CD4-positive, alpha-beta T cell (primary cell): ENCODE data around the gene PLEKHA7. TPM values are rescaled to one million over a fixed set of nuclear protein-coding genes. Genes with fewer than 3 reads are reported as not detected.

Source experiments
- ATAC-seq: fragments of 200-7000 bp; cut with Tn5 transposase; one replicate; pipeline ENCODE4 v1.10.0; 2022; ENCODE audit warnings: mild to moderate bottlenecking; ENCODE audit not compliant: poor library complexity
- CTCF ChIA-PET: fragments of 350-600 bp; sonication (Branson Sonifier 250); formaldehyde crosslinking; loops from one replicate; lab custom pipeline; 2021; ENCODE audit warnings: antibody characterized with exemption, inconsistent platforms; lab: Charles Lee
- POLR2A ChIA-PET: fragments of 350-600 bp; sonication (Branson Sonifier 250); formaldehyde crosslinking; loops from one replicate; lab custom pipeline; 2021; ENCODE audit warnings: antibody characterized with exemption, inconsistent platforms; lab: Charles Lee
- DNase-seq, 14 experiments: peaks; one replicate each; pipeline ENCODE4 v3.0.0-alpha.2; 2013 to 2020; ENCODE audit warnings: mixed read lengths in 2 of 14
- H3K27ac ChIP-seq, 2 donors: one replicate each; pipeline versions ENCODE4 v1.5.1 to v1.7.0; 2013; ENCODE audit warnings: low read length in 2 of 2, low read depth in 1 of 2, mild to moderate bottlenecking in 1 of 2
- H3K27me3 ChIP-seq, 2 experiments: 1 replicate in 1 of 2; 2 replicates in 1 of 2; pipeline versions ENCODE4 v1.6.1 to v1.7.0; 2013; ENCODE audit warnings: low read length in 2 of 2, control low read depth in 1 of 2, mild to moderate bottlenecking in 1 of 2, moderate library complexity in 1 of 2; ENCODE audit not compliant: insufficient read depth in 2 of 2, control insufficient read depth in 1 of 2
- H3K36me3 ChIP-seq: one replicate; pipeline ENCODE4 v1.6.1; 2013; ENCODE audit warnings: low read length, control low read depth; ENCODE audit not compliant: insufficient read depth
- H3K4me1 ChIP-seq: one replicate; pipeline ENCODE4 v1.6.1; 2013; ENCODE audit warnings: low read length, control low read depth; ENCODE audit not compliant: insufficient read depth
- H3K4me3 ChIP-seq: one replicate; pipeline ENCODE4 v1.5.1; 2013; ENCODE audit warnings: mild to moderate bottlenecking, low read length, moderate library complexity
- H3K9me3 ChIP-seq, 2 experiments: 1 replicate in 1 of 2; 2 replicates in 1 of 2; pipeline versions ENCODE4 v1.6.1 to v1.7.0; 2013; ENCODE audit warnings: low read length in 2 of 2, mild to moderate bottlenecking in 2 of 2, control low read depth in 1 of 2, moderate library complexity in 1 of 2; ENCODE audit not compliant: control insufficient read depth in 1 of 2, insufficient read depth in 1 of 2
- H3K27ac Mint-ChIP-seq: one replicate; pipeline ENCODE4 v1.8.0; 2020; ENCODE audit warnings: mixed read lengths
- H3K27me3 Mint-ChIP-seq: one replicate; pipeline ENCODE4 v1.8.0; 2021; ENCODE audit warnings: mixed read lengths
- H3K36me3 Mint-ChIP-seq: one replicate; pipeline ENCODE4 v1.8.0; 2021; ENCODE audit warnings: low read depth, mixed read lengths
- H3K4me1 Mint-ChIP-seq: one replicate; pipeline ENCODE4 v1.8.0; 2021; ENCODE audit warnings: low read depth, mixed read lengths
- H3K4me3 Mint-ChIP-seq: one replicate; pipeline ENCODE4 v1.8.0; 2020; ENCODE audit warnings: mild to moderate bottlenecking, mixed read lengths
- H3K9me3 Mint-ChIP-seq: one replicate; pipeline ENCODE4 v1.8.0; 2020; ENCODE audit warnings: mixed read lengths
- intact Hi-C, 2 experiments: fragments of 100-400 bp; cut with DNase I in 1 of 2; cut with micrococcal nuclease in 1 of 2; formaldehyde crosslinking; loops; one replicate each; pipeline versions ENCODE4 v1.15.1 to v1.9.0; 2023 to 2025; cut with DNase I, micrococcal nuclease
- total RNA-seq, 174 experiments: library from RNA in 2 of 174; stranded (reverse) in 2 of 174; gene quantifications; one replicate each; pipeline ENCODE4 v1.2.3 and lab custom pipeline; 2021 to 2026
- TF ChIP-seq, protein P1 (sequence below): fragments of 200-600 bp; IDR thresholded peaks from one replicate; pipeline ENCODE4 v1.8.0; 2022; ENCODE audit warnings: antibody characterized with exemption, mild to moderate bottlenecking

The PLEKHA7 gene
- total RNA-seq, 2 experiments from 2014 or later = 4.5 to 4.8 TPM

DNA sequence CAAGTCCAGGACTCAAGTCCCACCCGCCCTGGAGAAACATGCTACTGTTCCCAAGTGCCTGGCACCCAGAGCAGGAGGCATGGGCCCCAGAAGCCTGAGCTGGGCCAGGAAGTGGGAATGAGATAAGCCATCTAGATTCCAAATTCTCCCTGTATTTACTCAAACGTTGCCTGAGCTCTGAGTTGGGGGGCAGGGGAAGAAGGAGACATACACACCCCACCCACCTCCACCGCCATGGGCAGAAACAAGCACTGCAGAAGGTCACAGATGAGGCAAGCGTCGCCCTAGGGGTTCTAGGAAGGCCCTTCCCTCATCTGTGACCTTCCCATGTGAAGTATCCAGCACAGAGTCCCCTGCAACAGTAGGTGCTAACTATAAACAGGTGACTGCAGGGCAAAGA is 54.0 kb downstream of the PLEKHA7 start:
- ATAC-seq = no peak
- Mint-ChIP-seq H3K36me3 (no peaks in the 10 kb centered on the region), H3K4me3 (no peak overlapping the region)

DNA sequence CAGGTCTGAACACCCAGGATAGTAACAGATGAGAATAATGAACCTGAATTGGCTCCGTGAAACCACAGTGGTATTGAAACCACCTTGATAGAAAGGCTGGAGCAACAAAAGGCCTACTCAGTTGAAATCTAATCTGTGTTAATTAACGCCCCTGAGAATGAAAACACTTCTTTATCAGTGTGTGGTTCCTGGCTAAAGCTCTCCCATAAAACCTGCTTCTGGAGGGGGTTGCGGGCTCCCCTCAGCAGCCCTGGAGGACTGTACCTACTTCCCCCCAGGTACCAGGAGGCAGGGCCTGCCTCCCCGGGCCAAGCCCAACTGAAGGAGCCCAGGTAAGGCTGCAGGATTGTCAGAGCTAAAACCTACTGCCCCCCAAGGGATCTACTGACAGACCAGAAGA is 54.6 kb downstream of the PLEKHA7 start:
- TF ChIP-seq, protein P1, sequence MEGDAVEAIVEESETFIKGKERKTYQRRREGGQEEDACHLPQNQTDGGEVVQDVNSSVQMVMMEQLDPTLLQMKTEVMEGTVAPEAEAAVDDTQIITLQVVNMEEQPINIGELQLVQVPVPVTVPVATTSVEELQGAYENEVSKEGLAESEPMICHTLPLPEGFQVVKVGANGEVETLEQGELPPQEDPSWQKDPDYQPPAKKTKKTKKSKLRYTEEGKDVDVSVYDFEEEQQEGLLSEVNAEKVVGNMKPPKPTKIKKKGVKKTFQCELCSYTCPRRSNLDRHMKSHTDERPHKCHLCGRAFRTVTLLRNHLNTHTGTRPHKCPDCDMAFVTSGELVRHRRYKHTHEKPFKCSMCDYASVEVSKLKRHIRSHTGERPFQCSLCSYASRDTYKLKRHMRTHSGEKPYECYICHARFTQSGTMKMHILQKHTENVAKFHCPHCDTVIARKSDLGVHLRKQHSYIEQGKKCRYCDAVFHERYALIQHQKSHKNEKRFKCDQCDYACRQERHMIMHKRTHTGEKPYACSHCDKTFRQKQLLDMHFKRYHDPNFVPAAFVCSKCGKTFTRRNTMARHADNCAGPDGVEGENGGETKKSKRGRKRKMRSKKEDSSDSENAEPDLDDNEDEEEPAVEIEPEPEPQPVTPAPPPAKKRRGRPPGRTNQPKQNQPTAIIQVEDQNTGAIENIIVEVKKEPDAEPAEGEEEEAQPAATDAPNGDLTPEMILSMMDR = no peak
- CTCF ChIA-PET = no interaction called here
- DNase-seq (no peak), ATAC-seq (no peak)
- Histone ChIP-seq H3K27ac (no peak overlapping the region), H3K4me3 (no peak overlapping the region), H3K9me3 (no peaks in the 10 kb centered on the region), H3K4me1 (no peaks in the 10 kb centered on the region), H3K27me3 (no peaks in the 10 kb centered on the region), H3K36me3 (no peaks in the 10 kb centered on the region)
- Mint-ChIP-seq H3K27ac (no peak overlapping the region), H3K27me3 (no peaks in the 10 kb centered on the region), H3K36me3 (no peaks in the 10 kb centered on the region), H3K4me1 (peaks cover 9% of the 10 kb centered on the region), H3K9me3 (no peaks in the 10 kb centered on the region), H3K4me3 (no peak overlapping the region)
- POLR2A ChIA-PET = no interaction called here
- intact Hi-C loops = no loop called here

More for the DNA sequence above, 54.0 kb downstream of the PLEKHA7 start:
- H3K4me3 ChIP-seq = no peak overlapping the region
- no peaks in the 10 kb centered on the region for H3K9me3 ChIP-seq
- TF ChIP-seq, protein P1 = no peak
- no peak for DNase-seq
- no peaks in the 10 kb centered on the region for H3K27me3 ChIP-seq
- intact Hi-C loops = no loop called here
- Mint-ChIP-seq H3K9me3 (no peaks in the 10 kb centered on the region), H3K27ac (no peak overlapping the region), H3K4me1 (peaks cover 9% of the 10 kb centered on the region), H3K27me3 (no peaks in the 10 kb centered on the region)
- no peaks in the 10 kb centered on the region for H3K4me1 ChIP-seq
- no peak overlapping the region for H3K27ac ChIP-seq
- H3K36me3 ChIP-seq = no peaks in the 10 kb centered on the region
- POLR2A ChIA-PET = no interaction called here
- CTCF ChIA-PET = no interaction called here

DNA sequence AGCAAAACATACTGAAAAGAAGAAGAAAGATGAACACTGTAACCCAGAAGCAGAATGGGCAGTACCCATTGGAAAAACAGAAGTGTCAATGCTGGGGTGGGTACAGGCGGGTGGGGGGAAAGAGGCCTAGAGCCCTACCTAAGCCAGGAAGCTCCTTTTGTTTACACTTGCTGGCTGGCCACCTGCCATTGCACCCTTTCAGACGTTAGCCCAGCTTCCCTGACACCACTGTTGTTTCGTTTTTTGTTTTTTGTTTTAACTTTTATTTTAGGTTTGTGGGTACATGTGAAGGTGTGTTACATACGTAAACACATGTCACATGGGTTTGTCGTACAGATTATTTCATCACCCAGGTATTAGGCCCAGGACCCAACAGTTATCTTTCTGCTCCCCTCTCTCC is 55.4 kb downstream of the PLEKHA7 start:
- POLR2A ChIA-PET = no interaction called here
- H3K27ac Mint-ChIP-seq = no peak overlapping the region
- H3K27ac ChIP-seq = no peak overlapping the region
- H3K4me1 ChIP-seq = no peaks in the 10 kb centered on the region
- no peak for ATAC-seq
- H3K4me3 ChIP-seq = no peak overlapping the region
- H3K27me3 ChIP-seq = no peaks in the 10 kb centered on the region
- H3K4me3 Mint-ChIP-seq = no peak overlapping the region
- CTCF ChIA-PET = no interaction called here
- no peaks in the 10 kb centered on the region for H3K9me3 Mint-ChIP-seq
- H3K4me1 Mint-ChIP-seq = peaks cover 9% of the 10 kb centered on the region
- no peaks in the 10 kb centered on the region for H3K9me3 ChIP-seq
- TF ChIP-seq, protein P1 = no peak
- no peaks in the 10 kb centered on the region for H3K27me3 Mint-ChIP-seq
- no peaks in the 10 kb centered on the region for H3K36me3 Mint-ChIP-seq
- DNase-seq = peak in 1 of 14 experiments; percentile 29
- intact Hi-C loops = no loop called here
- H3K36me3 ChIP-seq = no peaks in the 10 kb centered on the region
